ENCODE data around the gene SLC16A8.

Gene SLC16A8

DNA sequence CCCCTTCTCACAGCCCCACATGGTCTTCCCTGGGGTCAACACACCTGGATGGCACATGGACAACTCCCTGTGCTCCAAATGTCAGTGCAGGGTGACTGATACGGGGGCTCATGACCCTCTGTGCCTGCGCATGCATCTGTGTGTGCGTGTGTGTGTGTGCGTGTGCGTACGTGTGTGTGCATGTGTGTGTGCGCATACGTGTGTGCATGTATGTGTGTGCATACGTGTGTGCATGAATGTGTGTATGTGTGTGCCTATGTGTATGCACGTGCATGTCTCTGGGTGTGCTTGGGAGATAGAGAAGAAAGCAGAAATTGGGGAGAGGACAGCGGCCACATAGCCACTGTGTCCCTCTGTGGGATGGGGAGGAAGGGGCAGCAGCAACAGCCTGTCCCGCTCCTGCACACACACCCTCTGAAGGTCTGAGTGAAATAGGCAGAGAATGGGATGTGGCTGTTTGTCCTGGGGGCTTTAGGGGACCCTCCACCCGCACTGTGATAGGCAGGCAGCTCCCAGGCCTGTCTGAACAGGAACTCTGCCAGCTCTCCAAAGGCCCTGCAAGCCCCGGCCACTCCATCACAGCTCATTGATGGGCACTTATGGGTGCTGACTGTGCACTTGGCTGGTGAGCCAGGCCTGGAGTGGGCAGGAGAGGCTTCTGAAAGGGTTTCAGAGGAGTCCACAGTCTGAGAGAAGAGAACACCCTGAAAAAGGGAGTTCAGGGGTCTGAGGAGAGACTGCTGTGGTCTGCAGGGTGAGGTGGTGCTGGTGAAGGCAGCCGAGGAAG is 55.4 kb downstream of the SLC16A8 start:
- DNase-seq (ENCODE audit: low read depth): no peak
